Peyer's patch (tissue), 4 donors: ENCODE results near the gene SLC39A13. TPM values are rescaled to one million over a fixed set of nuclear protein-coding genes. Genes with fewer than 3 reads are reported as not detected.

Experiments used
- DNase-seq, 3 donors: peaks; one replicate each; pipeline ENCODE4 v3.0.0-alpha.2; 2017 to 2019
- H3K27ac ChIP-seq, 4 donors: fragments of 200-600 bp; sonication (generic); one replicate each; pipeline ENCODE4 v1.5.1; 2016 to 2019
- H3K27me3 ChIP-seq, 2 donors: fragments of 200-600 bp; sonication (generic); one replicate each; pipeline ENCODE4 v1.5.1; 2019
- H3K36me3 ChIP-seq, 3 donors: fragments of 200-600 bp; sonication (generic); one replicate each; pipeline ENCODE4 v1.5.1; 2016 to 2019
- H3K4me1 ChIP-seq, 4 donors: fragments of 200-600 bp; sonication (generic); one replicate each; pipeline ENCODE4 v1.5.1; 2016 to 2019
- H3K4me3 ChIP-seq, 4 donors: fragments of 200-600 bp; sonication (generic); 1 replicate in 3 of 4; 2 replicates in 1 of 4; pipeline ENCODE4 v1.5.1; 2016 to 2019; ENCODE audit warnings: mild to moderate bottlenecking in 1 of 4
- H3K9me3 ChIP-seq, 4 donors: fragments of 200-600 bp; sonication (generic); one replicate each; pipeline ENCODE4 v1.5.1; 2016 to 2019; ENCODE audit warnings: mild to moderate bottlenecking in 1 of 4
- CTCF ChIP-seq, 6 experiments: fragments of 450-650 bp in 4 of 6; fragments of 200-600 bp in 2 of 6; sonication (generic) in 1 of 6; IDR thresholded peaks; one replicate each; pipeline ENCODE4 v1.5.1; 2017 to 2019; ENCODE audit warnings: antibody characterized with exemption in 6 of 6, mild to moderate bottlenecking in 3 of 6, moderate library complexity in 1 of 6
- POLR2A ChIP-seq, 2 donors: fragments of 450-650 bp; IDR thresholded peaks; one replicate each; pipeline ENCODE4 v1.5.1; 2017; ENCODE audit warnings: antibody characterized with exemption in 2 of 2, mild to moderate bottlenecking in 2 of 2, moderate library complexity in 2 of 2
- total RNA-seq, 4 donors: library from RNA; depleted of rRNA; stranded (reverse); fragments of >200 nt; gene quantifications; one replicate each; pipeline ENCODE4 v1.1.0, GENCODE V29; 2016

Gene SLC39A13
- total RNA-seq, 4 donors from 2014 or later, result 19.8 to 56.6 (median 39.6) TPM

DNA sequence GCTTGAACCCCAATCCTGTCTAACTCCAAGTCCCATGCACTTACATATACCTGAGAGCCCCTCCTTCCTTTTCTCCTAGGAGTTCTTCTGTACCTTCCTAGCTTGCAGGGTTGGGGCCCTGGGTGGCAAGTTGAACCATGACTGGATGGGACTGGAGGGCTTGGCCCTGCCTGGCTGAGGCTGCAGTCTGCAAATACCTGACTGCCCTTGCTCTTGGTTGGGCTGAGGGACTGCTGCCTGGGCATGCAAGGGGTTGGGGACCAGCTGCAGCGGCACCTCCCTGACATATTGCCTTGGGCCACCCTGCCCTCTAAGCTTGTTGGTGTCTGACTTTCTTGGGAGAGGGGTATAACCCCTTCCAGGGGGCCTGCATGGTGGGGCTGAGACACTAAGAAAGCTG lies 9.8 kb upstream of the SLC39A13 start:
- no peak for DNase-seq
- Histone ChIP-seq H3K27me3 (no peaks in the 10 kb centered on the region), H3K27ac (peak overlapping the region in 1 of 4 donors; percentile 89), H3K4me1 (peaks cover 0 to 33% (median 21%) of the 10 kb centered on the region in 4 donors), H3K9me3 (no peaks in the 10 kb centered on the region), H3K36me3 (no peaks in the 10 kb centered on the region), H3K4me3 (no peak overlapping the region)
- no peak for TF ChIP-seq POLR2A (IDR thresholded peaks at IDR 0.05)
- TF ChIP-seq CTCF (IDR thresholded peaks at IDR 0.05), result no peak

- H3K36me3 ChIP-seq, result no peaks in the 10 kb centered on the region
- peaks cover 0 to 21% (median 9%) of the 10 kb centered on the region in 4 donors for H3K4me1 ChIP-seq
- TF ChIP-seq POLR2A (IDR thresholded peaks at IDR 0.05) (peak in 1 of 2 donors; percentile 16), CTCF (IDR thresholded peaks at IDR 0.05) (no peak)
- H3K4me3 ChIP-seq, result peak overlapping the region; percentile 56 to 65 (median 58)
- peak overlapping the region; percentile 64 to 92 (median 83) for H3K27ac ChIP-seq
- no peaks in the 10 kb centered on the region for H3K9me3 ChIP-seq
- DNase-seq, result peak; percentile 56 to 78 (median 76)
- H3K27me3 ChIP-seq, result no peaks in the 10 kb centered on the region
Observed at GRCh38 chr11:47399860-47400767, 8.3 kb upstream of the SLC39A13 start.

DNA sequence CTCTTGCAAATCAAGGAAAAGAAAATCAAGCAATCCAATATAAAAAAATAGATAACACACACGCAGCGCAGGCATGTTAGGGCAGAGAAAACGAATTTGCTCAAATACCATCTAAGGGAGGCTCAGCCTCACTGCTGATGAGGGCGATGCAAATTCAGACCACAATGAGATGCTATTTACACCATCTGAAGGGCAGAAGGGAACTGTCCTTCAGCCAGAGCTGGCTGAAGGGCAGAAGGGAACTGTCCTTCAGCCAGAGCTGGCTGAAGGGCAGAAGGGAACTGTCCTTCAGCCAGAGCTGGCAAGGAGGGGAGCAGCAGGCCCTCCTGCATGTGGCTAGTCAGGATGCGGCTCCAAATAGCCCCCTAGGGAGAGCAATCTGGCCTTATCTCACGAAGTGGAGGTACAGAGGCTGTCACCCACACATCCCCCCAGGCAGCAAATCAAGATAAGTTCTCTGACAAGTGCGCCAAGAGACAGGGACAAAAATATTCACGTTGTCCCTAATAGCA lies 7.6 kb upstream of the SLC39A13 start:
- Histone ChIP-seq H3K9me3 (no peaks in the 10 kb centered on the region), H3K36me3 (no peaks in the 10 kb centered on the region), H3K27me3 (no peaks in the 10 kb centered on the region), H3K4me1 (peaks cover 0 to 16% (median 4%) of the 10 kb centered on the region in 4 donors), H3K27ac (peak overlapping the region; percentile 64 to 92 (median 83)), H3K4me3 (peak overlapping the region in 3 of 4 donors; percentile 56 to 58 (median 58))
- TF ChIP-seq CTCF (IDR thresholded peaks at IDR 0.05) (no peak), POLR2A (IDR thresholded peaks at IDR 0.05) (no peak)
- DNase-seq, result peak in 1 of 3 donors; percentile 43

DNA sequence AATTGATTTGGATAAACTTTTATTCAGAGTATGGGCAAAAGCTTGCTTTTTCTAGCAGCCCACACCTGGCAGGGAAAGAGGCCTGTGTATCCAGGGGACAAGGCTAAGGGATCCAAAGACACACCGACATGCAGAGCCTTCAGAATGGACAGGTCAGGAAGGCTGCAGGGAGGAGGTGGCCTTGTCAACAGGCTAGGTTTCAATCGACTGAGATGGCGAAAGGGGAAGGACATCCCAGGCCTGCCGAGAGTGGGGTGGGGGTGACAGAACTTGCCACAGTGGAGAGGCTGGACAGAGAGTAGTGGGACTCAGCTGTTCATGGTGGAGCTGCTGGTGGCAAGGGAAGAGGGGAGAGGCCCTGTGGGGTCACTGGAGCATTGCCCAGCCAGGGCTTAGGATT lies 5.3 kb upstream of the SLC39A13 start:
- no peak overlapping the region for H3K4me3 ChIP-seq
- peaks cover 0 to 29% (median 10%) of the 10 kb centered on the region in 4 donors for H3K4me1 ChIP-seq
- H3K27ac ChIP-seq, result no peak overlapping the region
- no peaks in the 10 kb centered on the region for H3K27me3 ChIP-seq
- no peaks in the 10 kb centered on the region for H3K9me3 ChIP-seq
- no peak for DNase-seq
- no peaks in the 10 kb centered on the region for H3K36me3 ChIP-seq
- no peak for TF ChIP-seq CTCF (IDR thresholded peaks at IDR 0.05)
- TF ChIP-seq POLR2A (IDR thresholded peaks at IDR 0.05), result no peak

- Histone ChIP-seq H3K27ac (no peak overlapping the region), H3K27me3 (no peaks in the 10 kb centered on the region), H3K9me3 (no peaks in the 10 kb centered on the region), H3K4me1 (peaks cover 0 to 29% (median 10%) of the 10 kb centered on the region in 4 donors), H3K4me3 (no peak overlapping the region), H3K36me3 (no peaks in the 10 kb centered on the region)
- DNase-seq, result no peak
- TF ChIP-seq CTCF (IDR thresholded peaks at IDR 0.05) (no peak), POLR2A (IDR thresholded peaks at IDR 0.05) (no peak)
Observed at GRCh38 chr11:47403571-47403970, 4.8 kb upstream of the SLC39A13 start.
